ENCODE measurements around the gene MMP21. TPM values are rescaled to one million over a fixed set of nuclear protein-coding genes. Genes with fewer than 3 reads are reported as not detected.

MMP21 gene
- total and polyA plus RNA-seq, 10 of the 15 experiments (the other 5 are each of a cell fraction or from before 2014, with no cell fraction given) = 0.08 to 0.24 TPM; not detected in 8

DNA sequence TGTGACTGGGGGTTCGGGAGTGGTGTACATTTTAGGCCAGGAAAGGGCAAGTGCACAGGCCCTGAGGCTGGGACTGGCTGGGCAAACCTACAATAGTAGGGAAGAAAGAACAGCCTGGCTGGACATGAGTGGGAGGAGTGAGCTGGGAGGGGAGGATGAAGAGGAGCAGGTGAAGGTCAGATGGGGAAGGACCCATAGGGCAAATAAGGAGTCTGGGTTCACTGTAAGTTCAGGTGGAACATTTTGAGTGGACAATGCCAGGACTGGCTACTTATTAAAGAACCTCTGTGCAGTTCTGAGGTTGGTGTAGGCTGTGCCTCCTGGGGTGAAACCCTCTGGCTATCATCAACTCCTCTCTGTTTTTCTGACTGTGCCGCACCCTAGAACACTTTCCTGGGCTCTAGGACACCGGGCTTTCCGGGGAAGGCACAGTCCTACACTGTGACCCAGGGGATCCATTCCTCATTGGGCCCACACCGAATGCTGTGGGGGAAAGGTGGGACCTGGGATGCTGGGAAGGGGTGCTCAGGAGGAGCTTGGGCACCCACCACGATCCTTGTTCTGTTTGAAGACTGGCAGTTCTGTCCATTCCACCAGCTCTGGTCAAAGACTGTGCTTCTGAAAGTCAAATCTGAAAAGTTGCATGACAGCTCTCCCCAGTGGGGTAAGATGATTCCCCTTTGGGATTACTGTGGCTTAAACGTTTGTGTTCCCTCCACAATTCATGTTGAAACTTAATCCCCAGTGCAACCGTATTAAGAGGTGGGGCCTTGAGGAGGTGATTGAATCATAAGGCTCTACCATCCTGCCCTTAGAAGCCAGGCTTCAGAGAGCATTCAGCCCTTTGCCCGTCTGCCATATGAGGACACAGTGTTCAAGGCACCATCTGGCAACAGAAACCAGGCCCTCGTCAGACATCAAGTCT lies 4.0 kb upstream of the MMP21 start:
- H3K27ac ChIP-seq (ENCODE audit: control insufficient read depth, insufficient read depth) = no peak overlapping the region
- DNase-seq (ENCODE audit: low read depth, low spot score) (no peak), ATAC-seq (no peak), FAIRE-seq (no peak)
- no peak overlapping the region for H3K9ac ChIP-seq (ENCODE audit: control insufficient read depth, insufficient read depth, low read length)
- ChIA-PET RAD21 (ENCODE audit: unreplicated experiment) (no interaction called here), SMC1A (ENCODE audit: uncharacterized antibody, unreplicated experiment) (no interaction called here), POLR2A (no interaction called here), CTCF (no interaction called here)
- 38% methylated on average over 10 of the region's 10 CpGs for WGBS (ENCODE audit: insufficient coverage, insufficient replicate concordance, low lambda C conversion rate, missing lambda C conversion rate)
- H3K4me1 ChIP-seq (ENCODE audit: control insufficient read depth, insufficient read depth, low read length) = peaks cover 10% of the 10 kb centered on the region
- H3K36me3 ChIP-seq (ENCODE audit: control insufficient read depth in 2 of 2, insufficient read depth in 2 of 2, low read length in 1 of 2) = no peaks in the 10 kb centered on the region
- H4K20me1 ChIP-seq (ENCODE audit: control insufficient read depth, insufficient read depth) = no peaks in the 10 kb centered on the region
- no peaks in the 10 kb centered on the region for H3K9me3 ChIP-seq (replicated peaks; ENCODE audit: control insufficient read depth, insufficient read depth, low read length)
- no peaks in the 10 kb centered on the region for H3K79me2 ChIP-seq (ENCODE audit: control insufficient read depth, insufficient read depth, low read length)
- no TSS peak for BruUV-seq (replicated peaks)
- intact Hi-C loops (cut with micrococcal nuclease; ENCODE audit: unreplicated experiment) = loop anchor here (5.0 kb wide), 1 partner anchor 43 kb away; the partner anchor contains the start of genes BCCIP and UROS
- TF ChIP-seq YBX1 (IDR thresholded peaks at IDR 0.05) (no peak), BACH1 (IDR thresholded peaks at IDR 0.05; ENCODE audit: borderline replicate concordance) (no peak), RAD21 (IDR thresholded peaks at IDR 0.05; ENCODE audit: insufficient read depth, low read depth, low read length) (no peak), ATF7 (IDR thresholded peaks at IDR 0.05; ENCODE audit: low read depth) (no peak), ZZZ3 (IDR thresholded peaks at IDR 0.05; ENCODE audit: control insufficient read depth, insufficient read length, low read depth) (no peak), IKZF1 (conservative IDR thresholded peaks at IDR 0.05) (no peak), SIX5 (IDR thresholded peaks at IDR 0.05; ENCODE audit: low read depth, low read length, severe bottlenecking) (no peak), CREB1 (IDR thresholded peaks at IDR 0.05; ENCODE audit: low read depth) (no peak)
- TF ChIP-seq, protein P1, sequence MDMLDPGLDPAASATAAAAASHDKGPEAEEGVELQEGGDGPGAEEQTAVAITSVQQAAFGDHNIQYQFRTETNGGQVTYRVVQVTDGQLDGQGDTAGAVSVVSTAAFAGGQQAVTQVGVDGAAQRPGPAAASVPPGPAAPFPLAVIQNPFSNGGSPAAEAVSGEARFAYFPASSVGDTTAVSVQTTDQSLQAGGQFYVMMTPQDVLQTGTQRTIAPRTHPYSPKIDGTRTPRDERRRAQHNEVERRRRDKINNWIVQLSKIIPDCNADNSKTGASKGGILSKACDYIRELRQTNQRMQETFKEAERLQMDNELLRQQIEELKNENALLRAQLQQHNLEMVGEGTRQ (IDR thresholded peaks at IDR 0.05; ENCODE audit: borderline replicate concordance, low read depth, low read length) = no peak
- H2AFZ ChIP-seq (ENCODE audit: control insufficient read depth, low read depth, low read length) = no peak overlapping the region
- H3K4me3 ChIP-seq = no peak overlapping the region
- in situ Hi-C loops (cut with MboI) = no loop called here
- H3K4me2 ChIP-seq (ENCODE audit: control insufficient read depth, insufficient read depth) = no peak overlapping the region
- H3K27me3 ChIP-seq (replicated peaks in 1 of 2; ENCODE audit: control insufficient read depth in 2 of 2, insufficient read depth in 2 of 2, low read length in 1 of 2) = no peaks in the 10 kb centered on the region
